MM.1S (cell line): ENCODE measurements around the gene C1QTNF3.

Experiments
- EZH2 ChIP-seq: fragments of 300-600 bp; sonication (generic); optimal IDR thresholded peaks from 2 replicates; pipeline ENCODE3; 2017; ENCODE audit warnings: low read depth, mild to moderate bottlenecking, antibody characterized with exemption, low read length, mixed read lengths
- EZH2phosphoT487 ChIP-seq: fragments of 300-600 bp; sonication (generic); IDR thresholded peaks from 2 replicates; pipeline ENCODE4 v1.6.1; 2018; ENCODE audit warnings: antibody characterized with exemption, low read length
- TF ChIP-seq, protein P1 (sequence below): fragments of 300-600 bp; sonication (generic); IDR thresholded peaks from 2 replicates; pipeline ENCODE4 v1.5.1; 2016; ENCODE audit warnings: antibody characterized with exemption, low read length, mixed read lengths

DNA sequence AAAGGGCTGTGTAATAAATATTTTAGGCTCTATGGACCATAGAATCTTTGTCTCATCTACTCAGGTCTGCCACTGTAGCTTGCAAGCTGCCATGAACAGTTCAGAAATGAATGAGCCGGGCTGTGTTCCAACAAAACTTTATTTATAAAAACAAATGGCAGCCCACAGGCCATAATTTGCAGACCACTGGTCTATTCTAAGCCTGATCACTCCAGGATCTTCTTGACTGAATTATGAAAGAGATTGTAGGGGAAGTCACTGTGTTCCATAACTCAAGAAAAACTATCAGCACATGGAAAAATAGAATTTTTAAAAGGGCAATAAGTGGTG lies 11.4 kb upstream of the C1QTNF3 start:
- TF ChIP-seq EZH2 = no peak
- TF ChIP-seq, protein P1, sequence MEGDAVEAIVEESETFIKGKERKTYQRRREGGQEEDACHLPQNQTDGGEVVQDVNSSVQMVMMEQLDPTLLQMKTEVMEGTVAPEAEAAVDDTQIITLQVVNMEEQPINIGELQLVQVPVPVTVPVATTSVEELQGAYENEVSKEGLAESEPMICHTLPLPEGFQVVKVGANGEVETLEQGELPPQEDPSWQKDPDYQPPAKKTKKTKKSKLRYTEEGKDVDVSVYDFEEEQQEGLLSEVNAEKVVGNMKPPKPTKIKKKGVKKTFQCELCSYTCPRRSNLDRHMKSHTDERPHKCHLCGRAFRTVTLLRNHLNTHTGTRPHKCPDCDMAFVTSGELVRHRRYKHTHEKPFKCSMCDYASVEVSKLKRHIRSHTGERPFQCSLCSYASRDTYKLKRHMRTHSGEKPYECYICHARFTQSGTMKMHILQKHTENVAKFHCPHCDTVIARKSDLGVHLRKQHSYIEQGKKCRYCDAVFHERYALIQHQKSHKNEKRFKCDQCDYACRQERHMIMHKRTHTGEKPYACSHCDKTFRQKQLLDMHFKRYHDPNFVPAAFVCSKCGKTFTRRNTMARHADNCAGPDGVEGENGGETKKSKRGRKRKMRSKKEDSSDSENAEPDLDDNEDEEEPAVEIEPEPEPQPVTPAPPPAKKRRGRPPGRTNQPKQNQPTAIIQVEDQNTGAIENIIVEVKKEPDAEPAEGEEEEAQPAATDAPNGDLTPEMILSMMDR = no peak
- TF ChIP-seq EZH2phosphoT487 = no peak
